ENCODE measurements around the gene NDUFA3. TPM values are rescaled to one million over a fixed set of nuclear protein-coding genes. Genes with fewer than 3 reads are reported as not detected.

Gene NDUFA3
- total RNA-seq, 1 donor from 2014 or later: 7.8 TPM

Other genes with a start within 250 kb of the NDUFA3 start
- gene MYADM, start 235.0 kb upstream of the NDUFA3 start, total RNA-seq: 20.9 TPM
- not detected for gene PRKCG, start 220.7 kb upstream of the NDUFA3 start, total RNA-seq
- gene CACNG7, start 193.6 kb upstream of the NDUFA3 start, total RNA-seq: not detected
- under 0.01 TPM for gene CACNG8, start 139.9 kb upstream of the NDUFA3 start, total RNA-seq
- gene CACNG6, start 111.2 kb upstream of the NDUFA3 start, total RNA-seq: 17.7 TPM
- gene VSTM1, start 39.0 kb upstream of the NDUFA3 start, total RNA-seq: not detected
- not detected for gene TARM1, start 21.5 kb upstream of the NDUFA3 start, total RNA-seq
- 0.52 TPM for gene OSCAR, start 2.1 kb upstream of the NDUFA3 start, total RNA-seq
- 12.0 TPM for gene TFPT, start 12.8 kb downstream of the NDUFA3 start, total RNA-seq
- 34.4 TPM for gene PRPF31, start 12.9 kb downstream of the NDUFA3 start, total RNA-seq
- gene CNOT3, start 34.9 kb downstream of the NDUFA3 start, total RNA-seq: 6.3 TPM
- 7.8 TPM for gene LENG1, start 56.9 kb downstream of the NDUFA3 start, total RNA-seq
- gene TMC4, start 70.3 kb downstream of the NDUFA3 start, total RNA-seq: 1.0 TPM
- 8.9 TPM for gene MBOAT7, start 86.7 kb downstream of the NDUFA3 start, total RNA-seq
- 29.7 TPM for gene TSEN34, start 88.5 kb downstream of the NDUFA3 start, total RNA-seq
- gene RPS9, start 98.0 kb downstream of the NDUFA3 start, total RNA-seq: 4,630 TPM
- gene LILRB3, start 120.2 kb downstream of the NDUFA3 start, total RNA-seq: 4.2 TPM
- under 0.01 TPM for gene LILRA6, start 139.9 kb downstream of the NDUFA3 start, total RNA-seq
- gene LILRB5, start 154.4 kb downstream of the NDUFA3 start, total RNA-seq: 2.6 TPM
- gene LILRB2, start 178.3 kb downstream of the NDUFA3 start, total RNA-seq: 0.52 TPM
- gene LILRA5, start 210.3 kb downstream of the NDUFA3 start, total RNA-seq: 2.6 TPM
- under 0.01 TPM for gene LILRA4, start 236.3 kb downstream of the NDUFA3 start, total RNA-seq

All from skeletal muscle tissue (tissue), 1 donor.